Skin of body (tissue), 2 donors: ENCODE data around the gene EIF4G3. TPM values are rescaled to one million over a fixed set of nuclear protein-coding genes. Genes with fewer than 3 reads are reported as not detected.
"Not testable (repeated sequence)": the region's sequence is repeated elsewhere in the genome, so short reads cannot be mapped to it uniquely, and the experiment has no call there.

Source experiments
- DNase-seq: peaks from one replicate; lab custom pipeline; 2025; lab: John Stamatoyannopoulos, UW
- total RNA-seq: library from RNA; depleted of rRNA; stranded (reverse); fragments of >200 nt; gene quantifications from one replicate; pipeline ENCODE4 v1.2.3, GENCODE V29; 2014

EIF4G3 gene, protein sequence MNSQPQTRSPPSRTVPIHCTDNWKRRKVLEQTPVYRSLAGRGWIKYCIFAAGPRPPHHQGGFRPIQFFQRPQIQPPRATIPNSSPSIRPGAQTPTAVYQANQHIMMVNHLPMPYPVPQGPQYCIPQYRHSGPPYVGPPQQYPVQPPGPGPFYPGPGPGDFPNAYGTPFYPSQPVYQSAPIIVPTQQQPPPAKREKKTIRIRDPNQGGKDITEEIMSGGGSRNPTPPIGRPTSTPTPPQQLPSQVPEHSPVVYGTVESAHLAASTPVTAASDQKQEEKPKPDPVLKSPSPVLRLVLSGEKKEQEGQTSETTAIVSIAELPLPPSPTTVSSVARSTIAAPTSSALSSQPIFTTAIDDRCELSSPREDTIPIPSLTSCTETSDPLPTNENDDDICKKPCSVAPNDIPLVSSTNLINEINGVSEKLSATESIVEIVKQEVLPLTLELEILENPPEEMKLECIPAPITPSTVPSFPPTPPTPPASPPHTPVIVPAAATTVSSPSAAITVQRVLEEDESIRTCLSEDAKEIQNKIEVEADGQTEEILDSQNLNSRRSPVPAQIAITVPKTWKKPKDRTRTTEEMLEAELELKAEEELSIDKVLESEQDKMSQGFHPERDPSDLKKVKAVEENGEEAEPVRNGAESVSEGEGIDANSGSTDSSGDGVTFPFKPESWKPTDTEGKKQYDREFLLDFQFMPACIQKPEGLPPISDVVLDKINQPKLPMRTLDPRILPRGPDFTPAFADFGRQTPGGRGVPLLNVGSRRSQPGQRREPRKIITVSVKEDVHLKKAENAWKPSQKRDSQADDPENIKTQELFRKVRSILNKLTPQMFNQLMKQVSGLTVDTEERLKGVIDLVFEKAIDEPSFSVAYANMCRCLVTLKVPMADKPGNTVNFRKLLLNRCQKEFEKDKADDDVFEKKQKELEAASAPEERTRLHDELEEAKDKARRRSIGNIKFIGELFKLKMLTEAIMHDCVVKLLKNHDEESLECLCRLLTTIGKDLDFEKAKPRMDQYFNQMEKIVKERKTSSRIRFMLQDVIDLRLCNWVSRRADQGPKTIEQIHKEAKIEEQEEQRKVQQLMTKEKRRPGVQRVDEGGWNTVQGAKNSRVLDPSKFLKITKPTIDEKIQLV (N-terminal part only)
- total RNA-seq = 39.0 TPM

DNA sequence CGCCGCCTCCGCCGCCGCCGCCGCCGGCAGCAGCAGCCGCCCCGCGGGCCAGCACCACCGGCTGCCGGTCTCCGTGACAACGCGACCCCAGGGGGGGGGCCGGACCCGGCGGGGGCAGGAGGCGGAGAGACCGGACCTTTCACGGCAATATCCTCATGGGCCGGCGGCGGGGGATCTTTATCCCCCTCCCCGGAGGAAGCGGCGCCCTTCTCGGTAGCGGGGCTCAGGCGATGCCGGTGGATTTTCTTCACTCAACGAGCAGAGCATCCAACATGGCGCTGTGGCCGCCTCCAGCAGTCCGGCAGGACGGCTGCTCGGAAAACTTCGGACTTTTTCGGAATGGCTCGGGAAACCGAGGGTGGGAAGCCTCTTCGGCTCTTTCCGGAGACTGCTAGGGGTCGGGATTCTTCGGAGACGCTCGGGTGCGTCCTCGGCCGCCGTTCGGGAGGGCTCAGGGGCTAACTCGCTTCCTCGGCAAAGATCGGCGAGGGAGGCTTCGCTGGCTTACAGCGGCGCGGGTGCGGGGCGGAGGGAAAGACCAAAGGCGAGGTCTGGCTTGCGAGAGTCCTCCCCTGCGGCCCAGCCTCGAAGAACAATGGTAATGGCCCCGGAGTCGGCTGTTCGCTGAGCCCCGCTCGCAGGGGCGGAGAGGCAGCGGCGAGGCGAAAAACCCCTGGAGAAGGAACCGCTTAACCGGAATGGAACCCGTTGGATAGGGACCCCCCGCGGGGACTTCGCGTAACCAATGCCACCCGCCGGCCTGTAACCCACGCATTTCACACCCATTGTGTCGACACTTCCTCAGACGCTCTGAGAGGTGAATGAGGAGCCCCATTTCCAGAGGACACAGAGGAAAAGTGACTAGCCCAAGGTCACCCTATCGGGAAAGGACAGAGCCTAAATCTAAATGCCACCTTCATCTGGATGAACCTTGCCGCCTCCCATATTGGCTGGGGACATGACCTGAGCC, at the start of gene EIF4G3:
Gene EIF4G3, minus strand, starts transcription at position 312 of the 970 bp plus-strand sequence. CDS start 174,155 bp downstream, outside the sequence.
- DNase-seq = peak; percentile 98

DNA sequence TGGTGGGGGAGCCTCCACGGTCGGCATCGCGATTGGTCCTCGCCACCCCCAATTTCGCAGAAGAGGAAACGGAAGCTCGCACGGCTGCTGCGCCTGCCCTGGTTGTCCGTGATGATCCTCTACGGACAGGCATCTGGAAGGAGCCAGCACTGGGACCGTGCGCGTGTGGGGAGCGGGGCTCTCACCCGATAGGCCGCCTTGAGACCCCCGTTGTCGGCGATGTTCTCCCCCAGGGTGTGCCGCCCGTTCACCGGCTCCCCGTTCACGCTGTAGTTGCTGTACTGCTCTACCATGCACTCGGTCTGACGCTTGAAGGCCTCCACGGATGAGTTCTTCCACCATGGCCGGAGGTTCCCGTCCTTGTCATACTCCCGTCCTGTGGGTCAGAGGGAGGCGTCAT, 48.4 kb upstream of the EIF4G3 start:
- no peak for DNase-seq

DNA sequence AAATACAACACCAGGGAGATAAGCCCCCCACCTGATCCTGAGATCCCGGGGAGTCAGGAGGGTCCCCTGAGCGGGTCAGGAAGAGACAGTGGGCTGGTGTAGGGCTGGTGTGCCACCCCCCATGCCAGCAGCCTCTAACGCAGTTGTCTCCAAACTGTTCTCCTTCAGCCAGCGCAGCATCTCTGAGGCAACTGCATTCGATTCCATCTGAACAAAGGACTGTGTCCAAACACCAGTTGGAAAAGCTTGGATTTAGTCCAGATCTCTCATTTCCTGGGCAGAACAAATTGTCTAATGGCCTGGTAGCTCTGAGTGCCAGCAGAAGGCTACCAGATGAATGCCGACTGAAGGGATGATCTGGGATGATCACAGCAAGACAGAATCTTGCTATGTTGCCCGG, 44.1 kb upstream of the EIF4G3 start:
- no peak for DNase-seq

DNA sequence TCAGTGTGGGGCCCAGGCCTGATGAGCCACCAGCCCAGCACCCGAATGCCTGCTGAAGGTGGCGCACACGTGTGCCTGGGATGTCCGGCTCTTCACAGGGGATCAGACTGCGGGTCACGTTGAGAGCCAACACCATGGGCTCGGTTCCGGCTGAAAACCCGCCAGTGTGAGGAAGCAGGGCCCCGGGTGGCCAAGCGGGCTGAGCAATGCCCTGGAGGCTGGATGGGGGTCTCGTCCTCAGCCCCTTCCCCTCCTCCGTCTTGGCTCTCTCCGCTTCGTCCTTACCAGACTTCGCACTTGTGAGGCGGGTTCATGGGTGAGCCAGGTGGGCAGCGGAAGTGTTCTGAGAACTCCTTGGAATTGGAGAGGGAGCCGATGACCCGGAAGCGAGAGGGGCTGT, 43.0 kb upstream of the EIF4G3 start:
- DNase-seq = no peak

DNA sequence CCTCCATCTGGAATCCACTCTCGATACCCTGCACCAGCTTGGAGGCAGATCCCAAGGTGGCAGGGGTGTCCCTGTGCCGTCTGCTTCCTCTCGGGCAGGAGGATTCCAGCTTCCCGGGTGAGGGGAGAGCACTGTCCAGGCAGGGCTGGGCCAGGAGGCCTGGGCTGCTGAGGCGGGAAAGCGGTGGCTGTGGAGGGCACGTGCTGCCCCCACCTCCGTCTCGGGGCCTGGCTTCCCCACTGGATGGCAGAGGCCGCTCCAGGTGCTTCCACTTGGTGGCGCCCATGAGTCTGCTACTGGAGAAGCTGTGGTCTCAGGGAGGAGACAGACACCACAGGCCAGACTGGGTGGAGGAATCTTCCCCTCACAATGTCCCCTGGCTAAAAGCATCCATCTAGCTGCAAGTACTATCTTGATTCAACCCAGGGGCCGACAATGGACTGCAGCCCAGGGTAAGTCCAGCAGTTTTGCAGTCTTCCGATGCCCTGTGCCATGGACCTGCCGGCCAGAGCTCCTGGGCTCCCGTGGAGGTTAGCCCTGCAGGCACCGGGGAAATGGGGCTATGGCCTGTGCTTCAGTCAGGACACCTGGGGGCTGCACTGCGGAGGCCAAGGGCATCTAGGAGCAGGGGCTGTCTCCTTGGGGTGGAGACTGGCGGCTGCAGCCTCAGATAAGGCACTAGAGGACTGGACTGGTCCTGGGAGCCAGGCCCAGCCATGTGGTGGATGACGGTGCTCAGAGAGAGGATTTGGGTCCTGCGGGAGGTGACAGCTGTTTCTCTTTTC, 41.3 kb upstream of the EIF4G3 start:
- no peak for DNase-seq

DNA sequence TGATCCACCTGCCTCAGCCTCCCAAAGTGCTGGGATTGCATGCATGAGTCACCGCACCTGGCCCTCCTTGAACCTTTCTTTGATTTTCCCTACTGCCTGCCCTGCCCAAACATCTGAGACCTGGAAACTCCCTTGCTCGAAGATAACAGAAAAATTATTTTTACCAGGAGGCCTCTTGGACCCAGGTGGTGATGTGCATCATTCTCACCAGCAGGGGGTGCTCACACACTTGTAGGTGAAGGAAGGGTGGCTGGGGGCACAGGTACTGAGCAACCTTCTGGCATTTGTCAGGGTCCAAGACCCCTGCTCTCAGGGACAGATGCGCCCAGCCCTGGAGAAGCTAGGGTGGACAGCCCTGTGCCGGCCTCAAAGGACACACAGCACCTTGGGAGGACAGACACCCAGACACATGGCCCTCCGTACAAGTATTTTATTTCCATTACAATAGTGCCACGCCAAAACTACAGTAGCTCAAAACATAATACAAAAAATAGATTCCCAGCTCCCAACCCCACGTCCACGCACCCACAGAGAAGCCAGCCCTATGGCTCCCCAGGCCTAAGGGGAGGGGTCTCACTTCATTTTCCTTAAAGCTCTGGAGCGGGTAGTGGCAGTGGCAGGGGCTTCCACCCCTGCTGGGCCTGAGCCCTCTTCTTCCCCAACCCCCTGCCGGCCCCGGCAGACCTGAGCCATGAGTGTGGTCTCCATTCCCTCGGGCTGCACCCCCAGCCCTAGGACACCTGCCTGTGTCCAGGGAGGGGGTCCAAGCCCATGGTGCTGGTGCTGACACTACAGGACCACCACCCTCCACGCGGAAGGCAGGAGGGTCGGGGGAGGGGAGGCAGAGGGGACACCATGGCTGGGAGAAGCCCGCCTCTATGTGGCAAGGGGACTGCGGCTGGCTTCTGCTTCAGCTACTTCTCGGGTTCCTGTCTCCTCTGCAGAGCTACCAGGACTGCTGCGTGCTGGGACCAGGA, 40.4 kb upstream of the EIF4G3 start:
- no peak for DNase-seq

DNA sequence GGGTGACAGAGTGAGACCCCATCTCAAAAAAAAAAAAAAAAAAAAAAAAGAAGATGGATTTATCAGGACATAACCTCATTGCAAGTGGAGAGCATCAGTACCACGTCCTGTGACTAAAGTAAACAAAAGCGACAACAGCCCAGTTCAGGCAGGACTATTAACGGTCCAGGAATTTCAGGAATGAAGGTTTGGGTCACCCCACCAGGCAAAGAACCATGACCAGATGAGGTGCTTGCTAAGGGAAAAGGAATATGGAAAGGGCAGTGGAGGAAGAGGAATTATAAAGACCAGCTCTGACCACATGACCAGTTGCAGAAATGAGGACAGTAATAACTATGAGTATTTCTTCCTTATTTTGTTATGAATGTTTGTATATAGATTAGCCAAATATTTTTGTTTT, 35.4 kb upstream of the EIF4G3 start:
- no peak for DNase-seq

DNA sequence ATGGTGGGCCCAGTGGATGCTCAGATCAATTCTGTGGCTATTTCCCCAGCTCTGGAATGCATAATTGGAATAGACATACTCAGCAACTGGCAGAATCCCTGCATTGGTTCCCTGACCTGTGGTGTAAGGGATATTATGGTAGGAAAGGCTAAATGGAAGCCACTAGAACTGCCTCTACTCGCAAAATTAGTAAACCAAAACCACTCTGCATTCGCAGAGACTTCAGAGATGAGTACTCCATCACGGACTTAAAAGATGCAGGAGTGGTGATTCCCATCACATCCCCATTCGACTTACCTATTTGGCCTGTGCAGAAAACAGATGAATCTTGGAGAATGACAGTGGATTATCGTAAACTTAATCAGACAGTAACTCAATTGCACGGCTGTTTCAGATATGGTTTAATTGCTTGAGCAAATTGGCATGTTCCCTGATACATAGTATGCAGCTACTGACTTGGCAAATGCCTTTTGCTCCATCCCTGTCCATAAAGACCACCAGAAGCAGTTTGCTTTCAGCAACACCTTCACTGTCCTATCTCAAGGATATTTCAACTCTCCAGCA, 31.5 kb upstream of the EIF4G3 start:
- DNase-seq = not testable (repeated sequence)

DNA sequence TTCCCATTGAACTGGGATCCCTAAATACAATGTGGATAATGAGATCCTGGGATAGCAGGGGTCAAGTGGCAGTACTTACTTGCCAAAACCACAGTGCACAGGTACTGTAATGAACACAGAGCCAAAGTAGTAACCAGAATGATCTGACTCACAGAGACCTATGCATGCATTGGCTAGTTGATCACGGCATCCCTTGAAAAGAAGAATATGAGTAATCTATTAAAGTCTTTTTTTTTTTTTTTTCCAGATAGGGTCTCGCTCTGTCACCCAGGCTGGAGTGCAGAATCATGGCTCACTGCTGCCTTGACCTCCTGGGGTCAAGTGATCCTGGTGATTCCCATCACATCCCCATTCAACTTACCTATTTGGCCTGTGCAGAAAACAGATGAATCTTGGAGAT, 29.4 kb upstream of the EIF4G3 start:
- DNase-seq = no peak

DNA sequence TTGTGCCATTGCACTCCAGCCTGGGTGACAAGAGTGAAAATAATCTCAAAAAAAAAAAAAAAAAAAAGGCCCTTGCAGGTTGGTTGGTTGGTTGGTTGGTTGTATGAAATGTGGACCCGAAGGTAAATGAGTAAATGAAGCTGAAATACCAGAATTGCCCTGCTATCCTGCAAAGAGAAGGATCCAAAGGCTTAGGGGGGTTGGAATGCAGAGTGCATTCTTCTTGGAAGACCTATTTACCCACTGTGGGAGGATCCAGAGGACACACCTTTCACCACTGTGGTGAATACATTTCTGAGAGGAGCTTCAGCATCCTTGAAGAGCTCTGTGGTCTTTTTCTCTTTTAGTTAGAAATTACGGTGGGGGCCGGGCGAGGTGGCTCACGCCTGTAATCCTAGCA, 28.7 kb upstream of the EIF4G3 start:
- no peak for DNase-seq

DNA sequence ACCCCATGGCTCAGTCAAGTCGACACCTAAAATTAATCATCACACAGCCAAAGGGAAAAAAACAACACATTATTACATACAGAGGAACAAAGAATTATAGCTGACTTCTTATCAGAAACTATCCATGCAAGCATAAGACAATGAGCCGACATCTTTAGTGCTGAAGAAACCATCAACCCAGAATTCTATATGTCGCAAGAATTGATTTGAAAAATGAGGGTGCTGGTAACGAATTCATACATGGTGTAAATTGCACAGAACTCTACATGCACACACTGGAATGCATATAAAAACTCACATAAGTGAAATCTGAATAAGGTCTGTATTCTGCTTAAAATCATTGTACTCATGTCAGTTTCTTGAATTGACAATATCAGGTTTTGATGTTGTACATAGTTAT, 25.0 kb upstream of the EIF4G3 start:
- DNase-seq = no peak

DNA sequence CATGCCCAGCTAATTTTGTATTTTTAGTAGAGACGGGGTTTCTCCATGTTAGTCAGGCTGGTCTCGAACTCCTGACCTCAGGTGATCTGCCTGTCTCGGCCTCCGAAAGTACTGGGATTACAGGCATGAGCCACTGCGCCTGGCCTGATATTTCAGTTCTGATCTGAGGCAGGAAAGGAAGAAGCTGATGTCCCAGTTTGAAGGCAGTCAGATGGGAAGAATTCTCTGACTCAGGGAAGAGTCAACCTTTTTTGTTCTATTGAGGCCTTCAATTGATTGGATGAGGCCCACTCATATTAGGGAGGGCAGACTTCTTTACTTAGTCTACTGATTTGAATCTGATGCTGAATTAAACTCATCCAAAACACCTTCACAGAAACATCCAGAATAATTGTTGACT, 24.5 kb upstream of the EIF4G3 start:
- DNase-seq = not testable (repeated sequence)

DNA sequence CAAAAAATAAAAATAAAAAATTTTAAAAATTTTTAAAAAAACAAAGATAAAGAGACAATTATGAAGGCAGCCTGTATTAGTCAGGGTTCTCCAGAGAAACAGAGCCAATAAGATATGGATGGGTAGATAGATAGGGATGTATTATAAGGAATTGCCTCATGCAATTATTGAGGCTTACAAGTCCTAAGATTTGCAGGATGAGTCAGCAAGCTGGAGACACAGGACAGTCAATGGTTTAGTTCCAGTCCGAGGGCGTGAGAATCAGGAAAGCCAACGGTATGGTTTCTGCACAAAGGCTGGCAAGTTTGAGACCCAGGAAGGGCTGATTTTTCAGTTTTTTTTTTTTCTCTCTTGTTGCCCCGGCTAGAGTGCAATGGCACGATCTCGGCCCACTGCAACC, 24.1 kb upstream of the EIF4G3 start:
- DNase-seq = no peak

DNA sequence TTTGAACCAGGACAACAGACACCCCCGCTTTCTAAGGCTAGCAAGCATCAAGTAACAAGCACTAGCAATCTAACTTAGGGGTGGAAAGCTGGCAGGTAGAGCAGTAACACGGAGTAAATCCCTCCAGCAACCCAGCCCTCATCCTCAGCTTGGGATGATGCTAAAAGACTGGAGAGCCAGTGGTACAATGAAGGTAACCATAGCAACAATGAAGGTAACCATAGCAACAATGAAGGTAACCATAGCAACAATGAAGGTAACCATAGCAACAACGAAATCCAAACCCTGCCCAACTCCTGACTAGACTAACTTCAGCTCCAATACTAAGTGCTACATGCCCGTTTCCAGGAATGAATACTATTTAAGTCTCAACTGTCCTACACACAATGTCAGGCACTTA, 22.2 kb upstream of the EIF4G3 start:
- no peak for DNase-seq

DNA sequence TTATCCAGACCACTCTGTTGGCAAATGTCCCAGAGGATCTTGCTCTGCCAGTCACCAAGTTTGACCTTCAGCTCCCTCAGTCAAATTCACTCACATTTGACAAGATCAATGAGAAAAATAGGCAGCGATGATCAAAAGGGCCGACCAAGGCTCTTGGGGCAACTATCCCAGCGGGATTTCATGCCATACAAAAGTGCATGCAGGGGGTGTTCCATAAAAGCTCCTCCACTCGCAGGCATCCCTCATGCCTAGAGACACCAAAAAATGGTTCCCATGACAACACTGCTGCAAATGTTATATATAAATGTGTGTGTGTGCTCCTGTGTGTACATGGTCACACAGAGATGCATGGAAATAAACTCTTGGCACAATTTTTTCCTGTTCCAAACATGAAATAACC, 16.2 kb upstream of the EIF4G3 start:
- no peak for DNase-seq

DNA sequence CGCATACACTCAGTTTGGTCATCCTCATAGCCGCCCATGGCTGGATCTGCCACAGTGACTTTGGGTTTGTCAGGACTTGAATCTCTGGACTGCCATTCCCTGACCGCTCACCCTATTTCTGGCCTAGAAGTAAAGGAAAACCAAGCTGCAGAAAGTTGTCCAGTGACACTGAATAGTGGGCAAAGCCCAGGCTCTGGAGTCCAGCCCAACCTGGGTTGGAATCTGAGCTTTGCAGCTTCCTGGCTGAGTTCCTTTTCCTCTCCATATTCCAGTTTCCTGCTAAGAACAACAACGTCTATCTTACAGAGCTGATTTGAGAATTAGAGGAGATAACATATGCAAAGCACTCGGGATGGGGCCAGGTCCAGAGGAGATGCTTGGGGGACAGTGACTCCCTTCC, 15.6 kb upstream of the EIF4G3 start:
- no peak for DNase-seq

DNA sequence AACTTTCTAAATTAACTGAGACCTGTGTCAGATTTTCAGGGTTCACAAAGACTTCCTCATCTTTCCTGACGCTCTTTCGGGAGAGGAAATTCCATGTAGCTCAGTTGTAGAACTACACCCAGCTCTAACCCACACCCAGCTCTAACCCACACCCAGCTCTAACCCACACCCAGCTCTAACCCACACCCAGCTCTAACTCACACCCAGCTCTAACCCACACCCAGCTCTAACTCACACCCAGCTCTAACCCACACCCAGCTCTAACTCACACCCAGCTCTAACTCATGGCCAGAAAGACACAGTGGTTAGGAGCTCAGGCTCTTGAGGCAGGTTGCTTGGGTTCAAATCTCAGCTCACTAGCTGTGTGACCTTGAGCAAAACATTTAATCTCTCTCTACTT, 14.1 kb upstream of the EIF4G3 start:
- not testable (repeated sequence) for DNase-seq

DNA sequence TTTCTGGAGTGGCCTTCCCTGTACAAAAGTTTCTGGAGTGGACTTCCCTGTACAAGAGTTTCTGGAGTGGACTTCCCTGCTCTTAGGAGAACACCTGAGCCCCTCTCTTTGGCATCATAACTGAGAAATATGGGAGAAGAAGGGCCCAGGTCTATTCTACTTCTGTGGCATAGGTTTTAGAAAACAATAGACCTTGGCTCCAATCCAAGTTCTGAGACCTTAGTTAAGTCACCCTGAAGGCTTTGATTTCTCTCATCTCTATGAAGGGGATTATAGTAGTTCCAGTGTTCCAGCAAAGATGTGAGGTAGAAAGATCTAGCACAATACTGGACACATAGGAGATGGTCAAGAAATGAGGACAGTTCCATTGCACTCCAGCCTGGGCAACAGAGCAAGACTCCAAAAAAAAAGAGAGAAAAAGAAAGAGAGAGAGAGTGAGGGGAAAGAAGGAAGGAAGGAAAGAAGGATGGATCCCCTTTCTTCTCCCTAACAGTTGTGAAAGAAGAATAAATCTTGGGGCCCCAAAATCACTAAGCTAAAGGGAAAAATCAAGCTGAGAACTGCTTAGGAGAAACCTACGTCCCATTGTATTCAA, 13.3 kb upstream of the EIF4G3 start:
- DNase-seq = no peak
